ENCODE data around the gene RAVER1.

The RAVER1 gene

GRCh38 chr19:10266706-10267105, 66.6 kb downstream of the RAVER1 start:
- no peak for DNase-seq

All from activated CD4-positive, alpha-beta T cell treated with anti-CD3 and anti-CD28 coated beads, Interleukin-2, amount 50 U/mL, for 4 hours (primary cell).